ENCODE measurements around the gene TRIP12. TPM values are rescaled to one million over a fixed set of nuclear protein-coding genes. Genes with fewer than 3 reads are reported as not detected.
"Not testable (repeated sequence)": the region's sequence is repeated elsewhere in the genome, so short reads cannot be mapped to it uniquely, and the experiment has no call there.

TRIP12 gene
- total and polyA plus RNA-seq, 4 donors, result 18.6 to 358 (median 118) TPM

DNA sequence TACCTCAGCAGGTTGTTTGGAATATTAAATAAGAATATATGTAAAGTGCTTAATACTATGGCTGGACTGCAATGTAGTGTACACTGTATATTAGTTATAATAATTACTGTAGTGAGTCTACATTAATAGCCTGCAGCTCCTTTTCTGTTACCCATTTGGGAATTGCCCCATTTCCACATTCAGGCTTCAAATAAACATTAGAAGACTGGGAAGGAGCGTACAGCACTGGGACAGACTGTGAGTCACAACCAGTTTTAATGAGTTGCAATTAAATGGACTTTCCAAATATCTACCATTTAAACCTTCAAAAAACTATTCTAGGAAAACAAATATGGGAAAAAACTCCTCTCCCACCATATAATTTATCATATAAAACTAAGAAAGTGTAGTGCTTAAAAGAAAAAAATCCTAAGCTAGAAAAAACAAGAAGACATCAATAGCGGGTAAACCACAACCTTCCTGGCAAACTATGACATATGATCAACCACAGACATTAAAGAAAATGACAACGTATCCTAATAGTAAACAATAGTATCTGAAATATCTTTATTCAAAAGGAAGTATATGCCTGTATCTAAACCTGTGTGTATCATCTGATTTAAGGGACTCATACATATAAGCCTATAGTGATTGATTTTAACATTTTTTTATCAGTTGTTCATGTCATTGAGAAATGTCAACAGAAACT, 86.1 kb downstream of the TRIP12 start:
- no peak for DNase-seq
- Histone ChIP-seq H3K9me3 (ENCODE audit: control insufficient read depth in 4 of 4, insufficient read depth in 3 of 4, low read length in 3 of 4) (no peaks in the 10 kb centered on the region), H3K4me1 (ENCODE audit: control insufficient read depth in 5 of 5, insufficient read depth in 5 of 5, low read length in 5 of 5) (peaks cover 0 to 7% (median 0%) of the 10 kb centered on the region in 5 donors), H3K27me3 (ENCODE audit: control insufficient read depth in 3 of 3, insufficient read depth in 3 of 3, low read length in 2 of 3) (no peaks in the 10 kb centered on the region), H3K4me3 (no peak overlapping the region), H3K36me3 (ENCODE audit: control insufficient read depth in 4 of 4, insufficient read depth in 4 of 4, low read length in 4 of 4) (peaks cover 7 to 30% (median 13%) of the 10 kb centered on the region in 4 donors), H3K9ac (ENCODE audit: insufficient read depth in 1 of 2, low read length in 2 of 2) (no peak overlapping the region), H3K27ac (ENCODE audit: low read depth in 1 of 2, low read length in 1 of 2) (no peak overlapping the region)
- TF ChIP-seq, protein P1, sequence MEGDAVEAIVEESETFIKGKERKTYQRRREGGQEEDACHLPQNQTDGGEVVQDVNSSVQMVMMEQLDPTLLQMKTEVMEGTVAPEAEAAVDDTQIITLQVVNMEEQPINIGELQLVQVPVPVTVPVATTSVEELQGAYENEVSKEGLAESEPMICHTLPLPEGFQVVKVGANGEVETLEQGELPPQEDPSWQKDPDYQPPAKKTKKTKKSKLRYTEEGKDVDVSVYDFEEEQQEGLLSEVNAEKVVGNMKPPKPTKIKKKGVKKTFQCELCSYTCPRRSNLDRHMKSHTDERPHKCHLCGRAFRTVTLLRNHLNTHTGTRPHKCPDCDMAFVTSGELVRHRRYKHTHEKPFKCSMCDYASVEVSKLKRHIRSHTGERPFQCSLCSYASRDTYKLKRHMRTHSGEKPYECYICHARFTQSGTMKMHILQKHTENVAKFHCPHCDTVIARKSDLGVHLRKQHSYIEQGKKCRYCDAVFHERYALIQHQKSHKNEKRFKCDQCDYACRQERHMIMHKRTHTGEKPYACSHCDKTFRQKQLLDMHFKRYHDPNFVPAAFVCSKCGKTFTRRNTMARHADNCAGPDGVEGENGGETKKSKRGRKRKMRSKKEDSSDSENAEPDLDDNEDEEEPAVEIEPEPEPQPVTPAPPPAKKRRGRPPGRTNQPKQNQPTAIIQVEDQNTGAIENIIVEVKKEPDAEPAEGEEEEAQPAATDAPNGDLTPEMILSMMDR (IDR thresholded peaks at IDR 0.05; ENCODE audit: control extremely low read depth, extremely low read depth), result no peak
- 34 to 69% methylated on average over 3 of the region's 3 CpGs for WGBS, 2 donors
- no peak for ATAC-seq (ENCODE audit: insufficient read depth, low FRiP score)

DNA sequence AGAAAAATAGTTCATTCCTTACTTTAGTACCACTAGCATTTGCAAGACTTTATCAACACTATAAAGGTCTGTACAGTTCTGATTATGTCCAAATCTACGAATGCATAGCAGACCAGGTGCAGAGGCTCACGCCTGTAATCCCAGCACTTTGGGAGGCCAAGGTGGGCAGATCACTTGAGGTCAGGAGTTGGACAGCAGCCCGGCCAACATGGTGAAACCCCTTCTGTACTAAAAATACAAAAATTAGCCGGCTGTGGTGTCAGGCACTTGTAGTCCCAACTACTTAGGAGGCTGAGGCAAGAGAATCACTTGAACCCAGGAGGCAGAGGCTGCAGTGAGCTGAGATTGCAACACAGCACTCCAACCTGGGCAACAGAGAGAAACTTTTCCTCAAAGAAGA, 87.4 kb downstream of the TRIP12 start:
- not testable (repeated sequence) for H3K27ac ChIP-seq (ENCODE audit: low read depth in 1 of 2, low read length in 1 of 2); H3K9me3 ChIP-seq (ENCODE audit: control insufficient read depth in 4 of 4, insufficient read depth in 3 of 4, low read length in 3 of 4); H3K4me3 ChIP-seq; ATAC-seq (ENCODE audit: insufficient read depth, low FRiP score); DNase-seq; H3K4me1 ChIP-seq (ENCODE audit: control insufficient read depth in 5 of 5, insufficient read depth in 5 of 5, low read length in 5 of 5); H3K27me3 ChIP-seq (ENCODE audit: control insufficient read depth in 3 of 3, insufficient read depth in 3 of 3, low read length in 2 of 3); H3K9ac ChIP-seq (ENCODE audit: insufficient read depth in 1 of 2, low read length in 2 of 2)
- 78 to 89% methylated on average over 4 of the region's 4 CpGs for WGBS, 2 donors
- peaks cover 8 to 26% (median 13%) of the 10 kb centered on the region in 4 donors for H3K36me3 ChIP-seq (ENCODE audit: control insufficient read depth in 4 of 4, insufficient read depth in 4 of 4, low read length in 4 of 4)

DNA sequence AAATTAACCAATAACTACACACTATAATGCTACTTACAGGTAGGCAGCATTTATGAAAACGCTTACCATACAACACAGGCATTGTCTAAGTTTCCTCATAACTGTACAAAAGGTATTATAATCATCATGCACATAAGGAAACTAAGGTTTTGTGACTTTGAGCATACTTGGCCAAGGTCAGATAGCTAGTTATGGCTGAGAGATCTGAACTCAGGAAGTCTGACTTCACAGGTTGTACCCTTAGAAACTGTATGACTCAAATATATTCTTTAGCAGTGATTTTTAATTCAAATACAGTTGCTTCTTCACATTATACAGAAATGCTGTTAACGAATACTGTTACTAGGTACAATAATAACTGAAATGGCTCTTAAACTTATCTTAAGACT, 89.3 kb downstream of the TRIP12 start:
- peaks cover 10 to 32% (median 16%) of the 10 kb centered on the region in 4 donors for H3K36me3 ChIP-seq (ENCODE audit: control insufficient read depth in 4 of 4, insufficient read depth in 4 of 4, low read length in 4 of 4)
- no peak overlapping the region for H3K27ac ChIP-seq (ENCODE audit: low read depth in 1 of 2, low read length in 1 of 2)
- no peak overlapping the region for H3K4me3 ChIP-seq
- ATAC-seq (ENCODE audit: insufficient read depth, low FRiP score) (no peak), DNase-seq (no peak)
- H3K9me3 ChIP-seq (ENCODE audit: control insufficient read depth in 4 of 4, insufficient read depth in 3 of 4, low read length in 3 of 4), result no peaks in the 10 kb centered on the region
- TF ChIP-seq, protein P1 (IDR thresholded peaks at IDR 0.05; ENCODE audit: control extremely low read depth, extremely low read depth), result no peak
- H3K4me1 ChIP-seq (ENCODE audit: control insufficient read depth in 5 of 5, insufficient read depth in 5 of 5, low read length in 5 of 5), result peaks cover 0 to 7% (median 0%) of the 10 kb centered on the region in 5 donors
- no peak overlapping the region for H3K9ac ChIP-seq (ENCODE audit: insufficient read depth in 1 of 2, low read length in 2 of 2)
- WGBS, 2 donors, result 64 to 80% methylated on average over 2 of the region's 2 CpGs
- no peaks in the 10 kb centered on the region for H3K27me3 ChIP-seq (ENCODE audit: control insufficient read depth in 3 of 3, insufficient read depth in 3 of 3, low read length in 2 of 3)

DNA sequence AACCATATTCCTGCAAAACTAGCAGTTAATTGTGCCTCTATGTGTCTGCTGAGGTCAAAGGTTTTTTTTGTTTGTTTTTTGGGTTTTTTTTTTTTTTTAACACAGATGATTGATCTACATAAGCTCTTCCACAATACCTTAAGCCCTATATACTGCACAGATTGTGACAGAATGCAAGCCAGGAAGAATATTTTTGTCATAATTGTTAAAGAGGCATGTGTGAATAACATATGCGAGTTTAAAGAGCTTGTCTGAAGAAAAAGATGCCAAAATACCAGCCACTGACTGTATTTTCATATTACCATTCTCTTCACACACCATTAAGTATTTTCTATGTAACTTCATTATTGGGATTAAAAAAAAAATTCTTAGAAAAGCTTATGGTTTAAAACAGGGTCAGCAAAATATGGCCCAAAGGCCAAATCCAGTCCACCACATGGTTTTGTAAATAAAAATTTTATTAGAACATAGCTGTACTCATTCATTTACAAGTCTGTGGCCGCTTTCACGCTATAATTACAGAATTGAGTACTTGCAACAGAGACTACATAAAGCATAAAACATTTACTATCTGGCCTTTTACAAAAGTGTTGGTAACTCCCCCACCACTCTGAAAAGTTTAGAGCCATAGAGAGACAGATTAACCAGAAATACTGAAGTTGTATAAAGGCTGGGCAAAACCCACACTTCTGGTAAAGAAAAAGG, 89.9 kb downstream of the TRIP12 start:
- Histone ChIP-seq H3K27me3 (ENCODE audit: control insufficient read depth in 3 of 3, insufficient read depth in 3 of 3, low read length in 2 of 3) (no peaks in the 10 kb centered on the region), H3K4me1 (ENCODE audit: control insufficient read depth in 5 of 5, insufficient read depth in 5 of 5, low read length in 5 of 5) (peaks cover 0 to 7% (median 0%) of the 10 kb centered on the region in 5 donors), H3K4me3 (no peak overlapping the region), H3K36me3 (ENCODE audit: control insufficient read depth in 4 of 4, insufficient read depth in 4 of 4, low read length in 4 of 4) (peaks cover 10 to 34% (median 18%) of the 10 kb centered on the region in 4 donors), H3K9me3 (ENCODE audit: control insufficient read depth in 4 of 4, insufficient read depth in 3 of 4, low read length in 3 of 4) (no peaks in the 10 kb centered on the region), H3K9ac (ENCODE audit: insufficient read depth in 1 of 2, low read length in 2 of 2) (no peak overlapping the region), H3K27ac (ENCODE audit: low read depth in 1 of 2, low read length in 1 of 2) (no peak overlapping the region)
- TF ChIP-seq, protein P1 (IDR thresholded peaks at IDR 0.05; ENCODE audit: control extremely low read depth, extremely low read depth), result no peak
- no peak for DNase-seq
- WGBS, 2 donors, result 93 to 97% methylated on average over 3 of the region's 3 CpGs
- no peak for ATAC-seq (ENCODE audit: insufficient read depth, low FRiP score)

All from lung (tissue), 12 donors.